Measurements from ENCODE around the gene RASD2.

DNA sequence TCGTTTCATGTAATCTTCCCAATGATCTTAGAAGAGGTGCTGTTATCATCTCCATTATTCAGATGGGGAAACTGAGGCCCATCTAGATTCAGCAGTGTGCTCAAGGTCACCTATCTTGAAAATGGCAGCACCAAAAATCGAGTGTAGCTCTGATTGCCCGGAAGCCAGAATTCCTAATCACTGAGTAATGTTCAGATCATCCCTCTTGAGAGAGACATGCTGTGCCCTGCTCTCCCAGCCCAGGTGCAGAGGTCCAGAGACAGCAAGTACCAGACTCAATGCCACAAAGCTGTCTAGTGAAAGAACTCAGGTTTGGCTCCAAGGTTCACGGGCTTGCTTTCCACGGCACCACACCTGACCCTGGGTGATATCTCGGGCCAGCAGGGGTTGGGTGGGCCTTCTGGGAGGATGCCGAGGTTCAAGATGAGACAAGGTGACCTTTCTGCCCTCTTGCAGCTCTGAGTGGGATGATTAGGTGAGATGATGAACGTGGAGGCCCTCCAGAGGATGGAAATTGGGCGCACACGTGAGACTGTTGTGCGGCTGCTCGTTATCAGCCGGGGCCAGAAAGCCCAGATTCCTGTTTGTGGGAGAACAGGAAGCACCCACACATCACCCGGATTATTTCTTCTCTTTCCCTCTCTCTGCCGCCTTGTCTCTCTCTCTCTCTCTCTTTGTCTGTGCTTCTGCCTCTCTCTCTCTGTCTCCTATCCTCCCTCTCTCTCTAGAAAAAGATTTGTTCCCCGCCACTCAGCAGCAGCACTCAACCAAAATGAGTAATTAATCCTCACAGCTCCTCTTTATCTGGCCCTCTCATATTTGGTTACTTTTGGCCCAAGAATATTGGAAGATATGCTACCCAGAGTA lies 19.0 kb upstream of the RASD2 start:
- TF ChIP-seq, protein P1, sequence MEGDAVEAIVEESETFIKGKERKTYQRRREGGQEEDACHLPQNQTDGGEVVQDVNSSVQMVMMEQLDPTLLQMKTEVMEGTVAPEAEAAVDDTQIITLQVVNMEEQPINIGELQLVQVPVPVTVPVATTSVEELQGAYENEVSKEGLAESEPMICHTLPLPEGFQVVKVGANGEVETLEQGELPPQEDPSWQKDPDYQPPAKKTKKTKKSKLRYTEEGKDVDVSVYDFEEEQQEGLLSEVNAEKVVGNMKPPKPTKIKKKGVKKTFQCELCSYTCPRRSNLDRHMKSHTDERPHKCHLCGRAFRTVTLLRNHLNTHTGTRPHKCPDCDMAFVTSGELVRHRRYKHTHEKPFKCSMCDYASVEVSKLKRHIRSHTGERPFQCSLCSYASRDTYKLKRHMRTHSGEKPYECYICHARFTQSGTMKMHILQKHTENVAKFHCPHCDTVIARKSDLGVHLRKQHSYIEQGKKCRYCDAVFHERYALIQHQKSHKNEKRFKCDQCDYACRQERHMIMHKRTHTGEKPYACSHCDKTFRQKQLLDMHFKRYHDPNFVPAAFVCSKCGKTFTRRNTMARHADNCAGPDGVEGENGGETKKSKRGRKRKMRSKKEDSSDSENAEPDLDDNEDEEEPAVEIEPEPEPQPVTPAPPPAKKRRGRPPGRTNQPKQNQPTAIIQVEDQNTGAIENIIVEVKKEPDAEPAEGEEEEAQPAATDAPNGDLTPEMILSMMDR (conservative IDR thresholded peaks at IDR 0.05 in 1 of 2, IDR thresholded peaks at IDR 0.05 in 1 of 2; ENCODE audit: low read depth in 1 of 2, low read length in 2 of 2): no peak
- no peak for TF ChIP-seq EZH2 (IDR thresholded peaks at IDR 0.05; ENCODE audit: low read length, missing control alignments)

Measured in fibroblast of lung (primary cell).